Measurements from ENCODE around the gene NRXN3.
A peak's percentile ranks its signal among the peaks of the same experiment; 100 is the strongest.

Gene NRXN3

GRCh38 chr14:79605849-79606248 lies 1435.7 kb downstream of the NRXN3 start:
- DNase-seq (ENCODE audit: low read depth, low spot score): peak; percentile 77

DNA sequence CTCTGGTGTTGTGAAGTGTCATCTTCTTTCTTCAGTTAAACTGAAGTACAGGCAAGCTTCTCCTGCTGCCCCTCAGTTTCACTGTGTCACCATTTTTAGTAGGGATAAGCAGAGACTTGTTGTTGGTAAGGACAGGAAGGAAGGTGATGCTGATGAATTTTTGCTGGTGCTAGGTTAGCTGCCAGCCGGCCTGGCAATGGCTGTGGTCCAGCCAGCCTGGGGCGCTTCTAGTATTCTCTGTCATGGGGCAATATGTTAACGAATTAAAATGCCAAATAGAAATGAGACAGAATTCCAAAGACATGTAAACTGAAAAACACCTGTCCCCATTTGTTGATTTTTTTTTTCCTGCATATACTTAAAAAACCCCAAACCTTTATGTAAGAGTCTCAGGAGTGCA lies 1438.3 kb downstream of the NRXN3 start:
- no peak for DNase-seq (ENCODE audit: low read depth, low spot score)

DNA sequence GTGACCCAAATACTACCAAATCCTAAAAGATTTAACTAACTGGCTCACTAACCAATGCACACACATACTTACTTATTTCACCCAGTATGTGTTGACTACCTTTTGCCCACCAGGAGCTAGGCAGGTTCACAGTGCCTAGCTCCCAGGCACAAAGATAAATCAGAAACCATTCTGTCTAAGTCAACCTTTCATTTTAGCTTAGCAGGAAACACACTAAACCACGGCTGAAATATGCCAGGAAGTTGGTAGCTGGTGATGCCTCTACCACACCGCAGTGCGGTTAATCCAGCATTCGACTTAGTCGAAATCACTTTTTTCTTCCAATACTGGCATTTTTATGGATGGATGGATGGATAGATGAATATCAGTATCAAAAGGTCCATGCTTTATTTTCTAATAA lies 1443.5 kb downstream of the NRXN3 start:
- no peak for DNase-seq (ENCODE audit: low read depth, low spot score)

GRCh38 chr14:79614448-79614847 lies 1444.3 kb downstream of the NRXN3 start:
- no peak for DNase-seq (ENCODE audit: low read depth, low spot score)

- no peak for DNase-seq (ENCODE audit: low read depth, low spot score)
Measured at GRCh38 chr14:79627058-79627457, 1456.9 kb downstream of the NRXN3 start.

DNA sequence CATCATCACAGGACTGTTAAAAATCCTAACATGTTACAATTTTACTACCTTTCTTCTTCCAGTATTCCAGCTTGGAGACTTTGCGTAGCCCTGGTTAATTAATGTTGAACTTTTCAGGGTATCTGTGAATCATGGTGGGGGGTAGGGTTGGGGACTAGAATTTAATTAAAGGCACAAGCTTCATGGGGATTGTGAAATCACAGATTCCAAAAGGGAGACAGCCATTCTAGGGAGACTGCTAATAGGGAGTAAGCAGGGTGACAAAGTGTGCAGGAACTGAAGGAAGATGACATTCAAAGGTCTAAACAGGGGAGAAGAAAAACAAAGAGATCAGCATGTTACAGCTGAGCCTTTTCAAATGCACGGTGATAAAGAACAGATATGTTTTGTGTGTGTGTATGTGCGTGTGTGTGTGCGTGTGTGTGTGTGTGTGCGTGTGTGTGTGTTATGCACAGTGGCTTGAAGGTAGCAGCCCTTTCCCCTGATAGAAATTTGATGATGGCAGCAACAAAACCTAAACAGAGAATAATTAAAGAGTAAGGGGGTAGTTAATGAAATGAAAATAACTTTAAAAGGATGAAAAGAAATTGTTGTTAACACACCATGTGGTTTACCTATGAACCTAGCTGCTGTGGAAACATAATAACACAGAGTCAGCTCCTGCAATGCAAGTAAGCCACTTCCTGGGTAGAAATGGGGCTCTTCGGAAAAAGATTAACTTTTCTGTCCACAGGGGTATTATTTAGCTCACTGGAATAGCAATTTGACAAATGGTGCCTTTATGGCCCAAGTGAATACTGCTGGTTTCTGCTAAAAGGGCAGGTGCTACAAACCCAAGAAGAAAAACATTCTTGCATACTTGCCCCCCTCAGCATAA lies 1459.5 kb downstream of the NRXN3 start:
- DNase-seq (ENCODE audit: low read depth, low spot score): peak; percentile 5

DNA sequence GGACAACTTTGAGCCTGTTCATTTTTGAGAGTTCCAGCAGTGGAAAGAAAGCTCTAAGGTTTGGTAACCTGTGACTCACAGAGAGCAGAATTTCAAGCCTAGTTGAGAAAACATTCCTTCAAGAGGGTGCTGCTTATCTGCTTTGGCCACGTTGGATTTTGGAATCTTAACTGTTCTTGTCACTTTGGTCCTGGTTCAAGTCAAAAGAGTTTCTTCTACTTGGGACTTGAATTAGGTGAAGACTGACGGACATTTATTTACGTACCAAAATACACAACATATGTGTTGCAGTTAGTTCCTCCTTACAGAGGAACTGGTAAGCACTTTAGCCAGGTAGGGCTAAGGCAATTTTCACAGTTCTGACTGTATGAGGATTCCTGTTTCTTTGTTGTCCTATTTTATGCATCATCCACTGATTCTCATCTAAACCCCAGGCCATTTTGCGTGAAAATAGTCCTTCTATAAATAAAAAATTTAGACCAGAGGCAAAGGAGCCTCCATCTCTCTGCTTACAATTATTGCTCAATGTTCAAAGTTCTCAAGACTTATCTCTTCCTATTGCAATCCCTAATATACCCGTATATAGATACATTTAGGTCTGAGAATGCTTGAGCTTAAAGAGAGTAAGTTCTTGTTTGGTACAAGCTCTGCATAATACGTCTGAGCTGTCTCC lies 1460.3 kb downstream of the NRXN3 start:
- peak; percentile 2 for DNase-seq (ENCODE audit: low read depth, low spot score)

GRCh38 chr14:79631276-79631675 lies 1461.1 kb downstream of the NRXN3 start:
- no peak for DNase-seq (ENCODE audit: low read depth, low spot score)

DNA sequence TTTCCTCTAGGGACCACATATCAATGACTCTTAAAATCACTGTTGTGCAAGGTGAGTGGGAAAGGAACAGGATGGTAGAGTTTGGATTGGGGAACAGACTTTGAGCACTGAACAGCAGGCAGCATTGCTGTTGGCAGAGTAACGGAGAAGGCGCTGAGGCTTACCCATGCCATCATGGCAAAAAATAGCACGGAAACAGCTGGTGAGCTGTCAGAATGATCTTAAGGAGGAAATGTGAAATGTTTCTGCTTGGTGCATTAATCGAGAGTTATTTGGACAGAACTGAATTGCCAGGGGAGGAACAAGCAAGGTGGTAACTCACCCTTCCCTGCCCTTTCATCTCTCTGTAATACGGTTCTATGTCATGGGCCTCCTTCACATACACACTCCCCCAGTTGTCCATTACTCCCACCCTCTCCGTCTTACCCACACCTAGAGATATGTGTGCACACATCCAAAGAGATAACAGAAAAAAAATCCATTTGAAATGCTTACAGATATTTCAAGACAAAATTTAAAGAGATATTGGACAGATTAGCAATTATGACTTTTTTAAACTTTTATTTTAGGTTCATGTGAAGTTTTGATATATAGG lies 1468.6 kb downstream of the NRXN3 start:
- no peak for DNase-seq (ENCODE audit: low read depth, low spot score)

DNA sequence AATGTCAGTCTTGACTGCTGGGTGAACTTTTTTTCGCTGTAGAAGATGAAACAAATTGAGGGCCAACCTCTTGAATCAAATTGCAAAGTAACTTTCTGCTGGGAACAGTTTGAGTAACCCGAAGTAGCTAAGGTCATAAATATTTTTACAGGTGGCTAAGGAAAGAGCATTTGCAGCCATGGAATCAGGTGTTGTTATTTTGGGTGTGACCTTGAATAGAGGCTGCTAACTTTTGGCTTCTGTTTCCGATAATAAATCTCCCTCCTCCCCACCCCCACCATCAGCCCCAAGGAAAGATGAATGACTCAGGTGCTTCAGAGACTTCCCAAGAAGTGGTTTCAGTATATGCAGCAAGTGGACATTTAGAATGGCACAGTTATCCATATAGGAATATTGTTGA lies 1469.4 kb downstream of the NRXN3 start:
- DNase-seq (ENCODE audit: low read depth, low spot score): no peak

DNA sequence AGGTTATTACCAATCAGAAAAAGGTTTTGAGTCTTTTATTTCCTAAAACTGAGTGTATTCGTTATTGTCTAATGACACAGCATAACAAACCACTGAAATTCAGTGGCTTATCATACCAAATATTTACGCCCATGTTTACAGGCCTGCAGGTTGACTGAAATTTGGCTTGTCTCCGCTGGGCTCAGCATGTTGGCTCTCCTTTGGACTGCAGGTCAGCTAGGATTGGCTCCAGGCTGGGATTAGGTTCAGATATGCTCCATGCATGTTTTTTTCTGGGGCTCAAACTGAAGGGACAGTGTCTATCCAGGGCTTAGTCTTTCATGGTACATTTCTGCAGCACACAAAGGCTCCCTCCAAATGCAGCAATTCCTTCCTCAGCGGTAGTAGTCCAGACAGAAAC lies 1471.2 kb downstream of the NRXN3 start:
- DNase-seq (ENCODE audit: low read depth, low spot score): no peak

- DNase-seq (ENCODE audit: low read depth, low spot score): no peak
Measured at GRCh38 chr14:79643132-79643531, 1473.0 kb downstream of the NRXN3 start.

DNA sequence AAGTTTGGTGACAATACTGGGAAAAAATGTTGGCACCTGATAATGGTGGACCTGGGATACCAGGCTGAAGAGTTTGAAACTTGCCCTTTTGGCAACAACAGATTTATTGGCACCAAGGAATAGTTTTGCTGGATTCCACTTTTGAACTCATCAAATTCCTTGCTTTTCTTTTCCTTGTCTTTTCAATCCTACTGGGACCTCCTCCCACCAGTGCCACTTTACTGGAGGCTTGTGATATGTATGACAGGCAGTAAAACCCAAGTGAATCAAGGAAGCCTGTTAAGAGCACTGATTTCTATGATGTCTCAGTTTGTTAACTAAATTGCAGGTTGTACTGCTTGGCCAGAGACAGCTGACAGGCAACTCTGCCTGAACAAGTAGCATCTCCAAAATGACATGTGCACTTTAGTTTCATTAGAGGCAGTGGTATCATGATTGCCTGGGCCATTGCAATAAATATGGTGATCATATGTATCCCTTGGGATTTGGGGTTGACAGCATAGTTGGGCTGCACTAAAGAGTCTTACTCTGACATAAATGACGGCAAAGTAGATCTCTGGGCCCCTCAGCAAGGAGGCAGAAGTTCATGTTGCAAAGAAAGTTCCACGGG lies 1475.7 kb downstream of the NRXN3 start:
- no peak for DNase-seq (ENCODE audit: low read depth, low spot score)

- DNase-seq (ENCODE audit: low read depth, low spot score): no peak
Measured at GRCh38 chr14:79649856-79650255, 1479.7 kb downstream of the NRXN3 start.

DNA sequence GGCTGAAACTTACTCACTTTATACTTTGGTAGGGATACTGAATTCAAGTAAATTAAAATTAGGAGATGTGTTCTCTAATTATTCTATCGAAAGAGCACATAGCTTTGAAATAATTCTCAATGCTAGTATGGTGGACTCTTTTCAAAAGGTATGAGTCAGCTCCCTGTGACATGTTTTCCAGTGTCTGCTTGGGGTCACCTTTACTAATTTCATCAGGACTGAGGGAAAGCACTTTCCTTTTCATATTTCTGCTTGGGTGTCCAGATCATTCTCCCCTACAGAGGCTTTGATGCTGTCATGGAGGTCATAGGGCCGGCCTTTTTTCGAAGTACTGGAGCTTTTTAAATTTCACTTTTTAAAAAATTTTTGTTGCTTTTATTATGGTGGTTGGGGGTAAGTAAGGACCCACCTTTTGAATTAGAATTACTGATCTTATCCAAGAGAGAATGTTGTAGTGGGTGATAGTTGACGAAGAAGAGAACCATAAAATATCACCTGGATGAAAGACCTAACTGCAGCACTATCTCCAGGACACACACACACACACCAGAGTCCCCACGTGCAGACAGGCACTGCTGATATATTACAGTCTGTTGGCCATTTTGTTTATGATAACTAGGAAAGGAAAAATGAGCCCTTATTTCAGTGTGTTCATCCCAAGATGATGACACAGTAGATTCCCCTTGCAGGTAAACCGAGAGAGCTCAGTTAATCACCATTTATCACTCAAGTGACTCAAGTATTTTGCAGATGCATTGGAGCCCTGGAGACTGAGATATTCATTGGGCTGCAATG lies 1482.5 kb downstream of the NRXN3 start:
- DNase-seq (ENCODE audit: low read depth, low spot score): no peak

- DNase-seq (ENCODE audit: low read depth, low spot score): no peak
Measured at GRCh38 chr14:79656056-79656455, 1485.9 kb downstream of the NRXN3 start.

GRCh38 chr14:79656496-79656895 lies 1486.3 kb downstream of the NRXN3 start:
- no peak for DNase-seq (ENCODE audit: low read depth, low spot score)

DNA sequence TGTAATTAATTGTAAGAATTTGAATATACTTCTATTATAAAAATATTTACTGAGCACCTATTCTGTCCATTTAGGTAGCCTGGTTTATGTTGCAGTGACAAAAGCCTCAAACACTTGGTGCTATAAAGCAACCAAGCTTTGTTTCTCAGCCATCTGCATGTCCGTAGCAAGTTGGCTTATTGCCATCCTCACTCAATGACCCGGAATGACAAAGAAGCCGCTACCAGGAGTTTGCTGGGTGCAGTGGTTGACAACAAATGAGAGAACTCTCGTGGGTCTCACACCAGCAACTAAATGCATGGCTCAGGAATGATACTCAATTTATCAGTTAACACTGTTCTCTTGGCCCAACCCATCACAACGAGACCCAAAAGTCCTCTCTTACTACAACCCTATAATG lies 1488.0 kb downstream of the NRXN3 start:
- no peak for DNase-seq (ENCODE audit: low read depth, low spot score)

GRCh38 chr14:79658769-79659168 lies 1488.6 kb downstream of the NRXN3 start:
- no peak for DNase-seq (ENCODE audit: low read depth, low spot score)

GRCh38 chr14:79660053-79660939 lies 1490.1 kb downstream of the NRXN3 start:
- no peak for DNase-seq (ENCODE audit: low read depth, low spot score)

All from astrocyte of the hippocampus (primary cell).